Measurements from ENCODE around the gene MLEC.
"Not testable (repeated sequence)": the region's sequence is repeated elsewhere in the genome, so short reads cannot be mapped to it uniquely, and the experiment has no call there.

Gene MLEC

DNA sequence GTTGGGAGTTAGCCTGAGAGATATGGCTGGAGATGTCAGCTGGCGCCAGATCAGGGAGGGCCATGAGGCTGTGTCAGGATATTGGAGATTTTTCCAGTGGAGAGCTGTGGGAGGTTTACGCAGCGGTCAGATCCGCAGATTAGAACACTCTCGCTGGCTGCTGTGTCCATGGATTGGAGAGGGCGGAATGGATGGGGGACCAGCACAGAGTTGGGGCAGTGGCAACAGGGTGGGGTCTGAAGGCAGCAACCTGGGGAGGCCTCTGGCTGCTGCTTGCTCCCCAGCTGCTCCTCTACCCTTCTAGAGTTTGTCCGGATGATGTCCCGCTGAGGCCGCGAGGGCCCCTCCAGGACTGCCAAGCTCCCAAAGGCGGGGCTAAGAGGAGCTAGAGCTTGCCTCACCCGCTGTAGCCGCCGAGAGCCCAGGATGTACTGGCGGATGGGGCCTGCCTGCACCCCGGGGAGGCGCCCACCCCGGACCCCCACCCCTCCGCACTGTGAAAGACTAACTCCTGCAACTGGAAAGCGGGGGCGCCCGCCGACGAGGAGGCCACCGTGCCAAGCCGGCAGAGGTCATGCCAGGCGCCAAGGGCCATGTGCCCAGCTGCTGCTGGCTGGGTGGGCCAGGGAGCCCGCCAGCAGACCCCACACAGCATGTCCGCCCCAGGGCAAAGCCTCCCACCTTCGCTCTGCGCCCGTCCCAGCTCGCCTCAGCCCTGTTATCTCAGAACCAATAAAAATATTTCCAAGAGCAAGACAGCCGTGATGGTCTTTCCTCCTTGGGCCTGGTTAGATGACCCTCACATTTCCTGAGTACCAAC lies 20.2 kb upstream of the MLEC start:
- no peak for FAIRE-seq

DNA sequence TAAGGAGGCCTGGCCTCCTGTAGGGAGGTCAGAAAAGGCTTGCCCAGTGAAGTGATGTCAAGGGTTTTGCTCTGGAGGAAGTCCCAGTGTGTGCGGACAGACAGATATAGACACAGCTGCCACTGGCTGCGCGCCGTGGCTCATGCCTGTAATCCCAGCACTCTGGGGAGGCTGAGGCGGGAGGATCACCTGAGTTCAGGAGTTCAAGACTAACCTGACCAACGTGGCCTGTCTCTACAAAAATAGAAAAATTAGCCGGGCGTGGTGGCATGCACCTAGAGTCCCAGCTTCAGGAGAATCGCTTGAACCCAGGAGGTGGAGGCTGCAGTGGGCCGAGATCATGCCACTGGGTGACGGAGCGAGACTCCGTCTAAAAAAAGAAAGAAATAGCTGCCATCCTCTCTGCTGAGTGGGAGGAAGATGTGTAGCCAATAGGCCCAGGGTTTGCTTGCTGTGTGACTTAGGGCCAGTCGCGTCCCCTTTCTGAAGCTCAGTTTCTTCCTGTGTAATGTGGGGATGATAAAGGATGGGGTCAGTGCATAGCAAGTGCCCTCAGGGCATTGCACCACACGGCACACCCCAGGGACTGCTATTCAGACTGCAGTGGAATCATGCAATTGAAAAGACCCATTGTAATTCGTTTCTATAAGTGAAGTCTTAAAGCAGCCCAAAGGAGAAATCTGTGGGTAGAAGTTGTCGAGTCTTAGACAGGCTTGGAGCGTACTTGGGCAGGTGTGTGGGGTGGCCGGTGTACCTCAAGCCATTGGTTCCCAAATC lies 18.7 kb upstream of the MLEC start:
- FAIRE-seq = no peak

DNA sequence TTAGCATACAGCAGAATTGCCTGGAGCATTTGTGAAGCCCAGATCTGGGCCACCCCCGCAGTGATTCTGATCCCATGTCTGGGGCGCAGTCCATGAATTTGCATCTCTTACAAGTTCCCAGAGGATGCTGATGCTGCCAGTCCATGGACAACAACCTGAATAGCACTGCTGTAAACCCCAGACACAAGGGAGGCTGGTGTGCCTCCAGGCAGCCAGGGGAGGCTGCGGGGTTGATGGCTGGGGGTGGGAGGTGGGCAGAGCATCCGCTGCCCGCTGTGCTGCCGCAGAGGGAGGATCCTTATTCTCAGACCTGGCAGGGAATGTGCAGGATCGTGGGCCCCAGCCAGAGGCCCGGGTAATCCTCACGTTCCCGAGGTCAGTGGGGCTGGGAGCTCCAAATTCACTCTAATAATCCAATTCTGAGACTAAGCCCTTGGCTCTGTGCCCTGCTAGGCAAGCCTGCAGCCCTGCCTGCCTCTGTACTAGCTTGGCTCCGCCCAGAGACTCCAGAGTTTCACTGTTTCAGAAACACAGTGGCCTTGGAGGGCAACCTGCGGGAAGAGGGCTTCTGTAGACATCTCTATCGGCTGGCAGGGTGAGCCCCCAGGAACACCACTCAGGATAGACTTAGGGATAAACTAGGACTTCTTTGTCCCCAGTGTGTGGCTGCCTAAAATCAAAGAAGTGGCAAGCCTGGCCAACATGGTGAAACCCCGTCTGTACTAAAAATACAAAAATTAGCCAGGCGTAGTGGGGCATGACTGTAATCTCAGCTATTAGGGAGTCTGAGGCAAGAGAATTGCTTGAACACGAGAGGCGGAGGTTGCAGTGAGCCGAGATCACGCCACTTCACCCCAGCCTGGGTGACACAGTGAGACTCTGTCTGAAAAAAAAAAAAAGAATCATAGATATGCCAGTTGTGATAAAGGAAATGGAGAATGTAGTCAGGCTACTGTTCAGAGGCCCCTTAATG lies 17.8 kb upstream of the MLEC start:
- FAIRE-seq = no peak

DNA sequence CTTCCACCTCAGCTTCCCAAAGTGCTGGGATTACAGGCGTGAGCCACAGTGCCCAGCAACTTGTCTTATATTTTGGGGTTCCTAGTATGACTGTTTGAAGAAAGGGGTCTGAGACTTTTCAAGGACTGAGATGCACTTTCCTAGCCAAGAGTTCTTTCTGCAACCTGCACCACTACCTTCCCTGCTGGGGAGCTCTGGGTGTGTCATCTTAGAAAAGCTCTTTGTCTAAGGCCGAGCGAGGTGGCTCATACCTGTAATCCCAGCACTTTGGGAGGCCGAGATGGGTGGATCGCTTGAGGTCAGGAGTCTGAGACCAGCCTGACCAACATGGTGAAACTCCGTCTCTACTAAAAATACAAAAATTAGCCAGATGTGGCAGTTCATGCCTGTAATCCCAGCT lies 16.7 kb upstream of the MLEC start:
- FAIRE-seq = not testable (repeated sequence)

DNA sequence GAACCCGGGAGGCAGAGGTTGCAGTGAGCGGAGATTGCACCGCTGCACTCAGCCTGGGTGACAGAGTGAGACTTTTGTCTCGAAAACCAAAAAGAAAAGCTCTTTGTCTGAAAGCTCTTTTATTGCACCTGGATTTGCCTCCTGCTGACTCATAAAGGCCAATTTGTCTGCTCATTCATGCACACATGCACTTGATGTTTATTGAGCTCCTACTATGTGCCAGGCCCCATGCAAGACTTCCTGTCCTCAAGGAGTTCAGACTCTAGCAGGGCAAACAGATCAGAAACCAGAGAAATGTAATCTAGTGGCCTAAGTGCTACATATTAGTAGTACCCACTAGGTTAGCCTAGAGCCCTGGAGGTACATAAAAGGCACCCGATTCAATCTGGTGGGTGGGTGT lies 16.3 kb upstream of the MLEC start:
- FAIRE-seq = no peak

DNA sequence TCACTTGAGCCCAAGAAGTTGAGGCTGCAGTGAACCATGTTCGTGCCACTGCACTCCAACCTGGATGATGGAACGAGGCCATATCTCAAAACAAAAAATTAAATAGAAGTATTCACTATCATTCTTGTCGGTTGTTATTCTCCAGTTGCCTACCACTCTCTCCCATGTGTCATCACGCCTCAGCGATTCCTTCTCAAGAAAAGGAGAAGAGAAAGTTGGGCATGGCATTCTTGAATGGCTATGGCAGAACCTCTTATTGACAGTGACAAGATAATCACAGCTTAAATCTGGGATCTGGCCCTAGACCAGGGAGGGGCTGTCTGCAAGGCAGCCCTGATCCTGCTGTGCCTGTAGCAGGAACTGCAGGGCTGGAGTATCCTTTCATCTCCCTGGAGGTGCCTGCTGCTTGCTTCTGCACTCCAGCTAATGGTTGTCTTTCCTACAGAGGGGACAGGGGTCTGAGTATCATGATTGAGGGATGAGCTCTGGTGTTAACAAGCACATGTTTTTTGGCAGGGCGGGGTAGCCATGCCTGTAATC lies 12.8 kb upstream of the MLEC start:
- FAIRE-seq = no peak

DNA sequence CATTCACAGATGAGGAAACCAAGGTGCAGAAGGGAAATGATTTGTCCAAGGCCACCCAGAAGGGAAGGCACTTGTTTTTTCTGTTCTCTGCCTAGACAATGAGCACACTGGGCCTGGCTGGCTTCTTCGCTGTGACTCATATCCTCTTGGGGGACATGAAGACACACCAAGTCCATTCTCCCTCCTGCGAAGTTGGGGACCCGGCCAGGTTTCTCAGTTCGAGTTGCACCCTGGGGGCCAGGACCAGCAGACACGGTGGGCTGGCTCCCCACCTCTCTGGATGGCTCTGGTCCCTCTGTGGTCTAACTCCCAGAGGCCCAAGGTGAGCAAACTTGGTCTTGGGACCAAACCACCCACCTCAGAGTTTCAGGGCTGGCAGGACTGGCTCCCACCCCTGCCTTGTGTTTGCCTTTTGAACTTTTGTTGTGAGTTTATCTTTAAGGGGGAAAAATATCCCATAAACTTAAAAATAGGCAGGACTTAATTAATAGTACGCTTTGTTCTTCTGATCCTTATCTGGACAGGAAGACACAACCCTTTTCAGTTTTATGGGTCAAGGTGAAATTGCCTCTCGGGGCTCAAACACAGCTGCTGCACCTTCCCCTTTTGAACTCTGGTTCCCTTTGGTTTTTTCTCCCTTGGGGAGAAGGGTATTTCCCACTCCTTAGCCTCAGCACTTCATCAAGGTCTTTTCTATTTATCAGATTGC lies 9.0 kb upstream of the MLEC start:
- no peak for FAIRE-seq

DNA sequence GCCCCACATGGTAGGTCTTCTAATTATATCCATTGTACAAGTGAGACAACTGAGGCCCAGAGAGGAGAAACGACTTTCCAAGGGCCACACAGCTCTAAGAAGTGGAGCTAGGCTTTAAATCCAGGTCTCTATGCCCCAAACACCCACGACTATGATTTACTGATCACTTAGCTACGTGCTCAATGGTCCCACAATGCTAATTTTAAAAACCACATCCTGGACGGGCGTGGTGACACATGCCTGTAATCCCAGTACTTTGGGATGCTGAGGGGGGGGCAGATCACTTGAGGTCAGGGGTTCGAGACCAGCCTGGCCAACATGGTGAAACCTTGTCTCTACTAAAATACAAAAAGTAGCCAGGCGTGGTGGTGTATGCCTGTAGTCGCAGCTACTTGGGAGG lies 8.4 kb upstream of the MLEC start:
- FAIRE-seq = no peak

DNA sequence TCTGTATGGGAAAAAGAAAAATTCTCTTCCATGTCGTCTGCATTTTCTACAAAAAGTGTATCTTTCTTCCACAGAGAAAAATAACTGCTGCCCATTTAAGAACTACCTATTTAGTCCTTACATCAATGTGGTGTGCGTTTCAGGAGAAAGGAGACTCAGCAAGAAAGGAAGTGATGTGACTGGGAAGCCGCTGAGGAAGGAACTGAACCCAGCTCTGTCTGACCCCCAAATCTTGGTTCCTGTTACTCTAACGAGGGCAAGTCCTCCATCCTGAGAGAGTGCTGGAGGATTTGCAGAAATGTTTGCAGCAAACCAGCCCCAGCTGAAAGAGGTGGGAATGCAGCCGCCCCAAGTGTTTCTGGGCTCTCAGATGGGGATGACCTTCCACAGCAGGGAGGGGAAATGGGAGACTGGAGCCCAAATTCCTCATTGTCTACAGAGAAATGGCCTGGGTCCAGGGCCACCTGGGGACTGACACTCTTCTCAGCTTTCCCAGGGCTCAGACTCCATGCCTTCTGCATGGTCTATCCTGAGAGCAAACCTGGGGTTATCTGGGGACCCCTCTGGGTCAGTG lies 6.7 kb upstream of the MLEC start:
- no peak for FAIRE-seq

DNA sequence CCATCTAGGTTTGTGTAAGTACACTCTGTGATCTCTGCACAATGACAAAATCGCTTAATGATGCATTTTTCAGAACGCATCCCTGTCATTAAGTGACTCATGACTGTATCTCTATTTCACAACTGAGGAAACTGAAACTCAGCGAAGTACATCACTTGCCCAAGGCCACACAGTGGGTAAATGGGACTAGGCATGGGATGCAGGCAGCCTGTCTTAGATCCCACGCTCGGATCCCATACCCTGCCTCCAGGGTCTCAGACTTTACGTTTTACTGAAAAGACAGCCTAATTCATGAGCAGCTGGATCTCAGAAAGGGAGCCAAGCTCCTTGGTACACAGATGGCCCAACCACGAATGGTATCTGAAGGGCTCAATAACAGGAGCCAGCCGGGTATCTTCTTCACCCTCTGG lies 2.4 kb upstream of the MLEC start:
- FAIRE-seq = no peak

DNA sequence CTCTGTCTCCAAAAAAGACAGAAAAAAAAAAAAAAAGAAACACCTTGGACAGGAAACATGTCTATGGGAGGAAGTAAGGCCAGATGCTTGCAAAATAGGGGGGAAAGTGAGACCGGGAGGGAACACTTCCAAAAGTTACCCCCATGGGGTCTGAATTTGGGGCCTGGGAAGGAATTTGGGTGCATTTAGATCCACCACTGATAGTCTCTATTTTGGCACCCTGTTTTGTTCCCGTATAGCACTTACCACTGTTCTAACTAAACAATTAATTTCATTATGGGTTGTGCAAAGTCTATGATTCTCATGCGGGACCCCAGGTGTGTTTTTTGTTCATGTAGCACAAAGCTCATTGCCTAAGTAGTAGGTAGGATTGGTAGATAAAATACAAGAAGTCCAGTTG lies 1.4 kb upstream of the MLEC start:
- FAIRE-seq = no peak

DNA sequence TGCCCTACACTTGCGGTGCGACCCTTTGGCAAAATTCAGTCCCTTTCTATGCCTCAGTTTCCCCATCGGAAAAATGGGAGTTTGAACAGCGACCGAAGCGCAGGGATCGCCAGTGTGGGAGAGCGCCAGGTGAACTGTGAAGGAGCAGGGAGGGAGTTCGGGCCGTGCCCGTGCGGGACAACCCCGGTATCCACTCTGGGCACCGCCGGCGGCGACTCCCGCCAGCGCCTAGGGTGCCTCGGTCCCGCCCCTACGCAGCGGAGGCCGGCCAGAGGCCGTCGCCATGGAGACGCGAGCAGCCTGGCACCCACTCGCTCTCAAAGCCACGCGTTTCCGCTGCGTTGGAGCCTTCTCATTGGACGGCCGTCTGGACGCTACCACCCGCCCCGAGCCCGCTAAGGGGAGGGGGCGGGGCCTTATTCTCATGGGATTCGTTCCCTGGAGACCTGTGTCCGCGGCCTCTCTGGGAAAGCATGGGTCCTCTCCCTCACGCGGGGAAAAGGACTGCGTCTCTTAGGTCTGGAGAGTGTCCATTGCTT lies 729 bp upstream of the MLEC start:
- no peak for FAIRE-seq

DNA sequence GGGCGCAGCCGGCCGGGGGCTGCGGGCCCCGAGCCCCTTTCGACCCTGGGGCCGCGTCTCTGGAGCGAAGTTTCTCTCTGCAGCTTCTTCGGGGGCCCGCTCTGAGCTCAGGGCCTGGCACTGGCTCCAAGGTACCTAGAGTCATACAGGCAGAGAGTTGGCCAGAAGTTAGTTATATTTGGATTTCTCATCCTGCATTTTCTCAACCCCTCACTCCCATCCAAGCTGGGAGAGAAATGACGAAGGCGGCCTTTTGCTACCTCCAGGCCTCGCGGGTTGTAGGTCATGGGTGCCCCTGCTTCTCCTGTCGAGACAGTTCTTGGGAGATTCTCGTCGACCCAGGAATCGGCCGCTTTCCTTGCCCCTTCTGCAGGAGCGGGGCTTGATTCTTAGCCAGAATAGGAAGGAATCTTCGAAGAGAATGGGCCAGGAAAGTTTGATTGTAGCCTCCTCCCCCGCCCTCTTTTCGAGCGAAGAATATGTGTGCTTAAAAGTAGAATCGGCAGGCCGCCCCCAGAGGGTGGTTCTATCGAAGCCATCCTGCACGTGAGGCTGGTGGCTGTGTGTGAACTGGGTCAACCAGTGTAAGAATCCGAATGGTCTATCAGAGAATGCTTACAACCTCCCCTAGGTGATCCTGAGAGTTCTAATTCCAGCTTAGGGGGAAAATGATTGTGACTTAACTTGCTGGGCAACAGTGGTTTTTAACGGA lies 785 bp downstream of the MLEC start:
- no peak for FAIRE-seq

DNA sequence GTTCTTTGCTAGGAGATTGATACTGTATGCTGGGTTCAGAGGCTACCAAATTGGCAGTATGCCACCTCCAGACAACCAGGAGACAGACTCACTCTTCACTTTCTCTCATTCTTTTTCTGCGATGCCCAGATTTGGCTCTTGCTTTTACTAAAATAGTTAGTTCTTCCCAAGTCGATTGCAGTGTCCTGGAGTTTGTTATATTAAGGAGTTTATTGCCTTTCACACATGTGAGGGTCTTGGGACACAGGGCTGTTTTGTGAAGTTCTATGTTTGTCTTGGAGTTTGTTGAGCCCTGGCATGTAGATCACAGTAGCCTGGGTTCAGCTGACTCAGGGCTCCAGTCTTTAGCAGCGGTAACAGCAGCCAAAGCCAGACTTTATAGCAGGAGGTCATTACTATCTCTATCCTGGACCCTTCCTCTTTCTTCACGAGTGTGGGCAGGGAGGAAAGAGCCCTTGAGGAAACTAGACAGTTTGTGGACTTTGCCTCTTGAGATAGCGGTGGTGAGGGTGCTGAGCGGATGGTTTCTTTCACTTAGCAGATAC lies 1.6 kb downstream of the MLEC start:
- FAIRE-seq = no peak

DNA sequence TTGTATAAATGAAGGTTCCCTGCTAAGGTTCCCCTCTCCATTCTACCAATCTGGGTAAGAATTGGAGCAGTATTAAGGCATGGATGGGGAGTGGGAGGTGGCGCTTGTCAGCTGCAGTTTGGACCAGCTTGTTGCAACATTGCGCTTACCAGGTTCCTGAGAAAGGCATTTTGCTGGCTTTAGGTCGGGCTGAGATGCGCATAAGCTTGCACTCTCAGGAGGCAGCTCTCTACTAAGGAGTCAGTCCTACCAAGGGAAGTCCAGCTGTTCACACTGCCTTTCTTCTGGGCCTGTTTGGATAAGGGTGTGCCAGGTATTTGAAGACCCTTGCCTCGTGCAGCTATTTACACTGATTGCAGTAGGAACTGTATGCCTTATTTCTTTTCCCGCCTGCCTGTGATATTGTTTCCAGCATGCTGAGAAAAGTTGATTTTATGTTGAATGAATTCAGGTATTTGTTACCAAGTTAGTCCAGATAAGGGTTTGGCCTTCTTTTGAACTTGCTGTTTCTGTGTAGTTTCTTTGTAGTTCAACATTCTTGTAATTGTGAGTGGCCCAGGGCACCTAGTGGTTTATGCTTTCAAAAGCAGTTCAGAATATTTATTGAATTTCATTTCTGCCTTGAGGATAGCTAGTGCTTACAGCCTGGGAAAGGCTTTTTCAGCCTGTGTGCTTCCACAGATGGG lies 2.6 kb downstream of the MLEC start:
- FAIRE-seq = no peak

DNA sequence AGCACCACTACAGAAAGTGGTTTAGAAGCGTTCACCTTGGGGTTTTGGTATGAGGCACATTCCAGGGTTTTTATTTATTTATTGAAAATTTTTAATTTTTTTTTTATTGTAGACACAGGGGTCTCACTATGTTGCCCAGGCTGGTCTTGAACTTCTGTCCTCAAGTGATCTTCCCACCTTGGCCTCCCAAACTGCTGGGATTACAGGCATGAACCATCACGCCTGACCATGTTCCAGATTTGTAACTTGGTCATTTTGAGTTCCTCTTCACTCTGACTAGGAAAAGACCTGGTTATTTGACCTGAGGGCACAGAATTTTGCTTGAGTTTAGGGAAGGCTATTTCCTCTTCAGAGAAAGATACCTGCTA lies 3.1 kb downstream of the MLEC start:
- no peak for FAIRE-seq

DNA sequence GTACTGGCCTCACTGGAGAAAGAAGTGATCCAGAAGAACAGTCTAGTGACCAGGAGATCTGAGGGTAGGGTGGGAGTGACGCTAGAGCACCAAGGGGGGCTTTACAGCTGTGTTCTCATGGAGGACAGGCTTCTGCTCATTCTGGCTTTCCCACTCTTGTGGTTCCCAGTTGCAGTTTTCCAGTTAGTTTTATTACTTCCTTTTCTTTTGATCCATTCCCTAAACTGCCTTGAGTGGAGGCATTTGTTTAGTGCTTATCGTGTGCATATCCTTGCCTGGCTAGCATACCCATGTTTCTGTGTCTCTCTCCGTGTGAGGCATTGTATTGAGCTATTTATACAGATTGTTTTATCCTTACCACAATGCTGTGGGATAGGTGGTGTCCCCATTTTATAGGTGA lies 4.0 kb downstream of the MLEC start:
- FAIRE-seq = no peak

DNA sequence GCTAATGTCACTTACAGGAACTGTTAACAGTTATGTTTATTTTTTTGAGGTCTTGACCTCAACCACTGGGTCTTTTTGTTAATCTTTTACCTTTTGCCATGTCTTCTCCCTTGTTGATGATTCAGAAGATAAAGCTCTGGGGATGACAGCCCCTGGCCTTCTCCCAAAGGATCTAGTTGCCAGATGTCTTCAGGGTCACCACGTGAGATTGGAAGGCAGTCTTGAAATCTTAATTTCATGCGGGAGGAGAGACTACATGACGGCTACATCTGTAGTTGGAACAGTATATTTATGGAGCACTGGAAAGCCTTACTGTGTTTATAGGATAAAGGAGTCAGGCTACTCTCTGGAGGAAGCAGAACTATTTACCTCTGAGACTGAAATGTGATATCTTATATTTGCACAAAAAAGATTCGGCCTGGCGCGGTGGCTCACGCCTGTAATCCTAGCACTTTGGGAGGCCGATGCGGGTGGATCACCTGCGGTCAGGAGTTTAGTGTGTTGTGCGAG lies 5.6 kb downstream of the MLEC start:
- no peak for FAIRE-seq

DNA sequence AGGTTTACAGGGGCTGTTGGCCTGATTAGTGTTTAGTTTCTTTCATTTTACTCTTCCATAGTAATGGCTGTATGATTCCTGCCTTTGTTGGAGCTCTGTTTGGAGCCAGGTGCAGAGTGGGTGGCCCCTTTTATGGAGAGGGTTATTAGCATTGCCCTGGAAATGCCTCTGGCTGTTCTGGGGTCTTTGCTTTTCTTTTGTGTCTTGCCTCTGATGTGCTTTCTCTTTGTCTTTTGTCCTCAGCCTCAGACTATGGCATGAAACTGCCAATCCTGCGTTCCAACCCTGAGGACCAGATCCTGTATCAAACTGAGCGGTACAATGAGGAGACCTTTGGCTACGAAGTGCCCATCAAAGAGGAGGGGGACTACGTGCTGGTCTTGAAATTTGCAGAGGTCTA lies 6.9 kb downstream of the MLEC start:
- FAIRE-seq = no peak

DNA sequence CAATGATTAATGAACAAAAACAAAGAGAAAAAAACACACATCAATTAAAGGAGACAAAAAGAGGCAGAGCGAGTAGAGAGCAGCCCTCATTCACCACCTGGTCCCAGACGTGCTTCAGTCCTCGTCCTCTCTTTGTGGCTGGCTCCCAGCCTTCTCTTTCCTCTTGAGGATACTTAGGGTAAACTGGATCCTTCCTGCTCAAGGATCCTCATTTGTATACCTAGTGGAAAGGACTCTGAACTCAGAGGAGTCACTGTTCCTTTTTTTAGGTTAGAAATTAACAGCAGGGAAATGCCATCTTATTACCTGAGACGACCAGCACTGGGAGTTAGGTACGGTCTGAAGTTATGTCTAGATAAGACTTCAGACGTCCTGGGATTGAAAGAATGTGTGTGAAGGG lies 9.7 kb downstream of the MLEC start:
- no peak for FAIRE-seq
